ENCODE results near the gene PKDCC.
"Not testable (repeated sequence)": the region's sequence is repeated elsewhere in the genome, so short reads cannot be mapped to it uniquely, and the experiment has no call there.

The PKDCC gene

DNA sequence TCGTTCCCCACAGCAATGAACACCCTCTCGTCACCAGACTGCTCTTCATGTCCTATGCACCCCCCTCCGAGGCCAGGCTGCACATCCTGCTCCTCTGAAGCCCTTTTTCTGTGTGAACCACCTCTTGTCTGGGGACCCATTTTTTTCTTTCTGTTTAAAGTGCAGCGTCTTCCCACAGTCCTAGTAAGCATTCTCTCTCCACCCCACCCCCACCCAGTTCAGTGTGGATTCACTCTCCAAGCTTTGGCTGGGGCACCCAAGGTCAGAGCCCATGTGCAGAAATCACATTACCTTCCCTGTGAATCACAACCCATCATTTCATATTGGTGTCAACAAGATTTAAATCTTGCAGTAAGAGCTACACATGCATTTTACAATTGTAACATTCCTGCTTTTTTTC lies 26.4 kb upstream of the PKDCC start:
- Mint-ChIP-seq H3K9me3 (peaks cover 0 to 5% of the 10 kb centered on the region in 2 donors), H3K36me3 (no peaks in the 10 kb centered on the region), H3K27ac (no peak overlapping the region), H3K4me1 (no peaks in the 10 kb centered on the region), H3K27me3 (peaks cover 11 to 26% of the 10 kb centered on the region in 2 donors), H3K4me3 (no peak overlapping the region)
- DNase-seq (no peak), ATAC-seq (replicated peaks) (no peak)

DNA sequence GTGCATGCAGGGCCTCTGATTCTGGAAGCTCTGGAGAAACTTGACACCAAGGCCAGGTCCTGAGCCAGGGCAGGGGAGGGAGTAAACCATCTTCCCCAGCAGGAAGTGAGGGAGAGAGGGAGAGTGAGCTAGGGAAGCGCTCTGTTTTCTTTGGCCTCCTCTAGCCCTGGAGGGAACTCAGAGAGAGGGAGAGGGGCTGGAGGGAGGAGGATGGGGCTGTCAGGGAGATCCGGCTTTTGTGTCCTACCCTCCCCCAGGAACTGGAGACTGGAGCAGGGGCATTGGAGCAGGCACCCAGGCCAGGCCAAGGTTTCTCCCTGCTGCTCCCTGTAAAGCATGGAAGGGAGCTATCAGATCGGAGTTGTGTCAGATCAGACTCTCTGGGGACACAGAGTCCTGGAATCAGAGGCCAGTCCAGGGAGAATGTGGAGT lies 22.7 kb upstream of the PKDCC start:
- Mint-ChIP-seq H3K27ac (no peak overlapping the region), H3K4me1 (peaks cover 20 to 28% of the 10 kb centered on the region in 2 donors), H3K9me3 (peaks cover 0 to 5% of the 10 kb centered on the region in 2 donors), H3K27me3 (peaks cover 11 to 26% of the 10 kb centered on the region in 2 donors), H3K36me3 (no peaks in the 10 kb centered on the region), H3K4me3 (no peak overlapping the region)
- DNase-seq, result no peak
- no peak for ATAC-seq (replicated peaks)

DNA sequence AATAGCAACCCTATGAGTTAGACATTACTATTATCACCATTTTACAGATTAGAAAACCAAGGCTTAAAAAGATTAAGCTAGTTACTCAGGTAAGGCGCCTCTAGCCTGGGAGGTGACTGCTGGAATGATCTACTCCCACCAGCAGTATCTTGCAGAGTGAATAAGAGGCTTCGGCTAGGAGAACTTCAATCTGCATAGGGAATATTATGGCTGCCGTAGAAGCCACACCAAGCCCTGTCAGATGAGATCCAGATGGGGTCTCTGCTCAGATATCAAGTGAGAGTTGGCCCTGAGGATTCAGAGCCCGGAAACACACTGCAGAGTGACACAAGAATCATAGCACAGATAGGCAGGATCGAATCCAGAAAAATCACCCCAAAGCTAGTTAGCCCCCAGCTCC lies 21.5 kb upstream of the PKDCC start:
- no peak for DNase-seq

DNA sequence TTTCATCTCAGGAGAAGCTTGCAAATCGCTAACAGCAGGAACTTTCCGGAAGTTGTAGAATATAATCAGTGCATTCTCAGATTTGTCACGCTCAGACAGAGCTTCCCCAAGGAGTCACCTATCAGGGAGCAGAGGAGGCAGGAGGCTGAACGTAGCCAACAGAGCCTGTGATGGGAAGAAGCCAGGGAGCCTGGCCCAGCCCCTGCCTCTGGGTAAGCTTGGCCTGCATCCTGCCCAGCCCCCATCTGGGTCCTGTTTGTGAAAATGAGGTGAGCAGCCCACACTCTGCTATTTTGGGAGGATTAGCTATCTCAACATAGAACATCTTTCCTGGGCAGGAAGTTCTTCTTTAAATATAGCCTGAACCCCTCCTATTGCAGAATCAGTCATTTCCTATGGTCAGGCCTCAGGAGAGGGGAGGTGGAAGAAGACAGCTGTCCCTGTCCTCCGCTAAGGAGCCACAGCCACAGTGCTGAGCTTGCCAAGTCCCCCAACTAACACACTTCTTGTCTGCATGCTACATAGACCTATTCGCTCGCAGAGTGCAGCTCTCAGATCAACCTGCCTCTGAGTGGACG lies 19.2 kb upstream of the PKDCC start:
- H3K4me3 Mint-ChIP-seq, result peak overlapping the region in 1 of 2 donors; percentile 13
- DNase-seq (no peak), ATAC-seq (replicated peaks) (peak; percentile 37 to 53)
- H3K27me3 Mint-ChIP-seq, result peaks cover 14 to 15% of the 10 kb centered on the region in 2 donors
- no peaks in the 10 kb centered on the region for H3K9me3 Mint-ChIP-seq
- H3K36me3 Mint-ChIP-seq, result peaks cover 0 to 3% of the 10 kb centered on the region in 2 donors
- H3K27ac Mint-ChIP-seq, result peak overlapping the region; percentile 70
- H3K4me1 Mint-ChIP-seq, result peaks cover 39 to 50% of the 10 kb centered on the region in 2 donors

More for the DNA sequence above, 21.5 kb upstream of the PKDCC start:
- Mint-ChIP-seq H3K27me3 (peaks cover 11 to 26% of the 10 kb centered on the region in 2 donors), H3K4me1 (peaks cover 30 to 39% of the 10 kb centered on the region in 2 donors), H3K27ac (no peak overlapping the region), H3K4me3 (no peak overlapping the region), H3K36me3 (no peaks in the 10 kb centered on the region), H3K9me3 (peaks cover 0 to 5% of the 10 kb centered on the region in 2 donors)
- ATAC-seq (replicated peaks), result no peak

DNA sequence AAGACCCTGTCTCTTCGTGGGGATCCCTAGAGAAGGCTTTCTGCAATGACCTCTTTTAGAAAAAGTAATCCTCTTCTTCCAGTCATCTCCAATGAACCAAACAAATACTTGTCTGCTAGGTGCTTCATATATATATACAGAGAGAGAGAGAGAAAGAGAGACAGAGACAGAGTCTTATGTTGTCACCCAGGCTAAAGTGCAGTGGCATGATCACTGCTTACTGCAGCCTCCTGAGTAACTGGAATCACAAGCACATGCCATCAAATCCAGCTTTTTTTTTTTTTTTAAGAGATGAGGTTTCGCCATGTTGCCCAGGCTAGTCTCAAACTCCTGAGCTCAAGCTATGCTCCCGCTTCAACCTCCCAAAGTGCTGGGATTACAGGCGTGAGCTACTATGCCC lies 18.6 kb upstream of the PKDCC start:
- H3K4me1 Mint-ChIP-seq, result peaks cover 39 to 50% of the 10 kb centered on the region in 2 donors
- ATAC-seq (replicated peaks) (peak in 1 of 2 donors; percentile 15), DNase-seq (no peak)
- H3K9me3 Mint-ChIP-seq, result no peaks in the 10 kb centered on the region
- peaks cover 12 to 14% of the 10 kb centered on the region in 2 donors for H3K27me3 Mint-ChIP-seq
- H3K27ac Mint-ChIP-seq, result peak overlapping the region; percentile 70
- H3K36me3 Mint-ChIP-seq, result peaks cover 0 to 3% of the 10 kb centered on the region in 2 donors
- H3K4me3 Mint-ChIP-seq, result no peak overlapping the region

DNA sequence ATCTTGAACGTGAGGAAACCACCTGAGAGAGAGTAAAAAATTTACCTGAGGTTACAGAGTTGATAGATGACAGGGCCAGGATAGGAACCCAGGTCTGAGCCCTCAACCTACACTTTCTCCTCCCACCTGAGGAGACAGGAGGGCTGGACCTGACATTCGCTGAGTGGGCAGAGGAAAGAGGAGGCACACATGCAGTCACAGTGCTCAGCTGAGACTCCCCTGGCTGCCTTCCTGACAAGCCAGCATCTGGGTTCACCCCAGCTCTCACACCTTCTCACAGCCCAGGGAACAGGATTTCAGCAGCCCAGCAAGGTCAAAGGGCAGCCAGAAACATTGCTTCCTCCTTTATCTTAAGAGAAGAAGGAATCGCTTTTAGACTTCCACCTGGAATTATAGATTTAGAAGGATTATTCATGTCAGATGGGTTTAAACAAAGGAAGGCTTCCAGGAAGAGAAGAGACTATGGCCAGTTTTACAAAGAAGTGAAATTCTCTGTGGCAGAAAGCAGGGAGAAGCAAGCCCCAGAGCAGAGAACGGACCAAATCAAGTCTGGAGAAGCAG lies 18.1 kb upstream of the PKDCC start:
- Mint-ChIP-seq H3K4me3 (no peak overlapping the region), H3K9me3 (no peaks in the 10 kb centered on the region), H3K27ac (no peak overlapping the region), H3K27me3 (peaks cover 12 to 14% of the 10 kb centered on the region in 2 donors), H3K4me1 (peaks cover 39 to 50% of the 10 kb centered on the region in 2 donors), H3K36me3 (peaks cover 0 to 3% of the 10 kb centered on the region in 2 donors)
- DNase-seq, result no peak
- peak in 1 of 2 donors; percentile 32 for ATAC-seq (replicated peaks)

DNA sequence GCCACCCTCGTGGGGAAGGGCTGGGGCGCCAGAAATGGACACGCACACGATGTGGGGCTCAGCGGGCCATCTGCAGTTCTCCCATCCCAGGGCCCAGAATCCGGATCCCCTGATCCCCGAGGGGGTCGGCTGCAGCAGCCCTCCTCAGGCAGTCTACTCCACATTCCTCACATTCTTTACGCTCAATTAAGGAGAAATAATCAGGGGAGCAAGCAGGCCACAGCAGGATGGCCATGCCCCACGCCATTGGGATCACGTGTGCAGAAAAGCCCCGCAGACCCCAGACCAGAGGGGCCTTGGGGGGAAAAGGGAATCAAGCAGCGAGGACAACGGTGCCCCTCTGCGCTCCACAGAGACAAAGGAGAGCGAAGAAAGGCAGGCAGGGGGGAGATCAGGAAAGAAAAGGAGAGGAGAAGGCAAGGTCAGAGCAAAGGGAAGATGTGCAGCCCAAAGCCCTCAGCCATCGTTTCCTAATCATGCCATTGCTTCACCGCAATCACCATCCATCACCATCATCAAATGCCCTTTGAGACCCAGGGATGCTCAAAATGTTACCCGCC lies 17.5 kb upstream of the PKDCC start:
- no peak for ATAC-seq (replicated peaks)
- H3K4me3 Mint-ChIP-seq, result peak overlapping the region in 1 of 2 donors; percentile 3
- H3K4me1 Mint-ChIP-seq, result peaks cover 39 to 50% of the 10 kb centered on the region in 2 donors
- H3K9me3 Mint-ChIP-seq, result no peaks in the 10 kb centered on the region
- H3K36me3 Mint-ChIP-seq, result peaks cover 0 to 3% of the 10 kb centered on the region in 2 donors
- peaks cover 10 to 12% of the 10 kb centered on the region in 2 donors for H3K27me3 Mint-ChIP-seq
- DNase-seq, result no peak
- H3K27ac Mint-ChIP-seq, result no peak overlapping the region

DNA sequence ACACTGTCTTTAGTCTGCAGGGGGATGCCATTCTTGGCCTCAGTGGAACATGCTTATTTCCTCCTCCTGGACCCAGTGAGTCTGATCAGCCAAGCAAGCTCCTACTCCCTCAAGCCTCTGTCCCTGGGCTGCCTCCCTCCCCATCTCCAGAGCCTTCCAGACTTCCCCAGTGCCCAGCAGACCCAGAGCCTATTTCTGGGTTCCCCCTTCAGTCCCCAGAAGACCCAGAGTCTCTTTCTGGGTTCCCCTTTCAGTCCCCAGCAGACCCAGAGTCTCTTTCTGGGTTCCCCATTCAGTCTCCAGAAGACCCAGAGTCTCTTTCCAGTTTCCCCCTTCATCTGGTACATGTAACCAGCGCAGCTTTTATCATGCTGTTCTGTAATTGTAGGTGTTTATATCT lies 17.0 kb upstream of the PKDCC start:
- peak; percentile 50 to 59 for ATAC-seq (replicated peaks)
- no peak for DNase-seq
- Mint-ChIP-seq H3K9me3 (no peaks in the 10 kb centered on the region), H3K36me3 (peaks cover 0 to 3% of the 10 kb centered on the region in 2 donors), H3K27ac (no peak overlapping the region), H3K4me1 (peaks cover 39 to 50% of the 10 kb centered on the region in 2 donors), H3K4me3 (no peak overlapping the region), H3K27me3 (peaks cover 10 to 12% of the 10 kb centered on the region in 2 donors)

DNA sequence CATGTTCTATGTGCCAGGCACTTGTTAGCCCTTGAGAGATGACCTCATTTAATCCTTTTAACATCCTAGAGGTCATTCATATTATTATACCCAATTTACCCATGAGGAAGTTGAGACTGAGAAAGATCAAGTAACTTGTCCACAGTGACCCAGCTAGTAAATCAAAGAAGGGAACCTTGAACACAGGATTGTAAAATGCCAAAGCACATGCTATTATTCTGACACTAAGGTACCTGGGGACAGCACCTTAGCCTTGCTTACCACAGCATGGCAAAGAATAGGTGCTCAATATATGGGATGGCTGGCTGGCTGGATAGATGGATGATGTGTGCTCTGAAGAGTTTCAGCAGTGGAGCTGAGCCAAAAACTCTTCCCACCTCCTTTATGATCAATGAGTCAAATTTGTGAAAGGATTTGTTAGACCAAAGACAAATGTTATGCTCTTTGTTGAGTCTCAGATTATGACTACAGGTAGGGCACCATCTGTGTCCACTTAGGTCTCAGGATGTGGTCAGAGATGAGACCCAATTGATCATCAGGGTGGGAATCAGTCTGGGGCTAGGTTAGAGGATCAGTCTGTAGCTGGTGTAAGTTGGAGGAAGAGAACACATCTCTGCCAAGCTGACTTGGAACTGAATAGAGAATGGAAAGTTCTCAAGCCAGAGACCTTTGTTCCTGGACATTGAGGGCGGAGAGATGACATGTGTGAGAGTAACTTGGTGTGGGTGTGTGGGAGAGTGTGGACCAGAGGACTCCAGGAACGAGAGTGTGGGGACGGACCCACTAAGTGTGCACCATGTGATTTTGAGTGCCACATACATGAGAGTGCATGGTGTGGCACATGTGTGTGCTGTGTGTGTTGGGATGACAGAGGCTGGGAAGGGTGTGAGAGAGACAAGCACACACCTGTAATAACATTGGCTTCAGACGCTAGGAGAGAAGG lies 16.3 kb upstream of the PKDCC start:
- H3K9me3 Mint-ChIP-seq, result no peaks in the 10 kb centered on the region
- H3K27ac Mint-ChIP-seq, result peak overlapping the region; percentile 48
- DNase-seq (no peak), ATAC-seq (replicated peaks) (peak; percentile 52 to 53)
- H3K36me3 Mint-ChIP-seq, result peaks cover 0 to 3% of the 10 kb centered on the region in 2 donors
- H3K27me3 Mint-ChIP-seq, result peaks cover 10 to 12% of the 10 kb centered on the region in 2 donors
- no peak overlapping the region for H3K4me3 Mint-ChIP-seq
- peaks cover 39 to 50% of the 10 kb centered on the region in 2 donors for H3K4me1 Mint-ChIP-seq

DNA sequence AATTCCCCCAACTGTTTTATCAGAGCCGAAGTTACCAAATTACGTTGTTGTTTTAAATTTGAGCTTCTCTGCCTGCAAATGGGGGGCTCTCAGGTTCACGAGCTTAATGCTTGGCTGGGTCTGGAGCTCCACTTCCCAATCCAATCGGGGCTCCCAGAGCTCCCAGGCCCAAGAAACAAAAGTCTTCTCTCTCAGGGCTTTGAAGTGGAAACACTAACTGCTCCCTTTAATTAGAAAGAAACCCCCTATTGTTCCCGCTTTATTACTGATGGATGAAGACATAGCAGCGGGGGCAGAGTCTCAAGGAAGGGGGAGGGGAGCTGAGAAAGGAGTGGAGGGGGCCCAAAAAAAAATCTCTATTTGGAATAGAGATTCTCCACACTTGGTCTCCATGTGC lies 15.6 kb upstream of the PKDCC start:
- Mint-ChIP-seq H3K27me3 (peaks cover 10 to 12% of the 10 kb centered on the region in 2 donors), H3K4me1 (peaks cover 39 to 50% of the 10 kb centered on the region in 2 donors), H3K36me3 (peaks cover 0 to 3% of the 10 kb centered on the region in 2 donors), H3K4me3 (no peak overlapping the region), H3K27ac (no peak overlapping the region), H3K9me3 (no peaks in the 10 kb centered on the region)
- ATAC-seq (replicated peaks) (no peak), DNase-seq (no peak)

DNA sequence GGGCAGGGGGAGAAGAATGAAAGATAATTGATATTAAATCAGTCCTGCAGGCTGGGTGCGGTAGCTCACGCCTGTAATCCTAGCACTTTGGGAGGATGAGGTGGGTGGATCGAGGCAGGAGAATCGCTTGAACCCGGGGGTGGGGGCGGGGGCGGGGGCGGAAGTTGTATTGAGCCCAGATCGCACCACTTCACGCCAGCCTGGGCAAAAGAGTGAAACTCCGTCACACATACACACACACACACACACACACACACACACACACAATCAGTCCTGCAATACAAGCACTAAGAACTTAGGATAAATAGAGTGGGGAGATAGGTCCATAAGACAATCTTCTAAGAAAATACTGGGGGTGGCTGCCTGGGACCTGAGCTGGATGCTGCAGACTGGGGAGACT lies 15.1 kb upstream of the PKDCC start:
- H3K27me3 Mint-ChIP-seq, result peaks cover 10 to 12% of the 10 kb centered on the region in 2 donors
- no peak overlapping the region for H3K27ac Mint-ChIP-seq
- peaks cover 0 to 3% of the 10 kb centered on the region in 2 donors for H3K36me3 Mint-ChIP-seq
- H3K9me3 Mint-ChIP-seq, result no peaks in the 10 kb centered on the region
- peaks cover 38 to 46% of the 10 kb centered on the region in 2 donors for H3K4me1 Mint-ChIP-seq
- ATAC-seq (replicated peaks) (no peak), DNase-seq (no peak)
- no peak overlapping the region for H3K4me3 Mint-ChIP-seq

DNA sequence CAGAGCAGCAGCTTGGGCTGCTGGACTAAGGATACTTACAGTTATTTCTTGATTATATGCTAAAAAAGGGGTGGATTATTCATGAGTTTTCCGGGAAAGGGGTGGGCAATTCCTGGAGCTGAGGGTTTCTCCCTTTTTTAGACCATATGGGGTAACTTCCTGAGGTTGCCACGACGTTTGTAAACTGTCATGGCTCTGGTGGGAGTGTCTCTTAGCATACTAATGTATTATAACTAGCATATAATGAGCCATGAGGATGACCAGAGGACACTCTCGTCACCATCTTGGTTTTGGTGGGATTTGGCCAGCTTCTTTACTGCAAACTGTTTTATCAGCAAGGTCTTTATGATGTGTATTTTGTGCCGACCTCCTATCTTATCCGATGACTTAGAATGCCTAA lies 13.7 kb upstream of the PKDCC start:
- Mint-ChIP-seq H3K4me1 (peaks cover 25 to 32% of the 10 kb centered on the region in 2 donors), H3K27me3 (peaks cover 10 to 12% of the 10 kb centered on the region in 2 donors)
- not testable (repeated sequence) for ATAC-seq (replicated peaks); H3K36me3 Mint-ChIP-seq; DNase-seq; H3K9me3 Mint-ChIP-seq; H3K4me3 Mint-ChIP-seq; H3K27ac Mint-ChIP-seq

DNA sequence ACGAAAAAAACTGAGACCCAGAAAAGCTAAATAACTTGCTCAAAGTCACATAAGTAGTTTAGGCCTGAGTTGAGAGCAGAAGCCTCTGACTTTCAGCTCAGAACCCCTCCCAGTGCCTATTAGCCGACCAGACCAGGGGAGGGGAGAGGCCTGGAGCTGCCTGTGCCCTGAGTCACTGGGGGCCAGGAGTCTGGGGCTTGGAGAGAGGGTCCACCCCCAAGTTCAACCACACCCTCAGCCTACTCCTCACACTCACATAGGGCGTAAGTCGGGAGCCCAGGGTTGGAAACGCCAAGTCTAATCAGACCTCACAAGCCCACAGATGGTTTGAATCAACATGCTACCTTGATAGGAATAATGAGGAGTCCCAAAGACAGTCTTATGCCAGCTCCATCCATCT lies 12.6 kb upstream of the PKDCC start:
- peaks cover 12 to 13% of the 10 kb centered on the region in 2 donors for H3K27me3 Mint-ChIP-seq
- H3K36me3 Mint-ChIP-seq, result peaks cover 0 to 3% of the 10 kb centered on the region in 2 donors
- H3K9me3 Mint-ChIP-seq, result no peaks in the 10 kb centered on the region
- ATAC-seq (replicated peaks) (no peak), DNase-seq (no peak)
- no peak overlapping the region for H3K4me3 Mint-ChIP-seq
- H3K4me1 Mint-ChIP-seq, result peaks cover 18 to 21% of the 10 kb centered on the region in 2 donors
- no peak overlapping the region for H3K27ac Mint-ChIP-seq

DNA sequence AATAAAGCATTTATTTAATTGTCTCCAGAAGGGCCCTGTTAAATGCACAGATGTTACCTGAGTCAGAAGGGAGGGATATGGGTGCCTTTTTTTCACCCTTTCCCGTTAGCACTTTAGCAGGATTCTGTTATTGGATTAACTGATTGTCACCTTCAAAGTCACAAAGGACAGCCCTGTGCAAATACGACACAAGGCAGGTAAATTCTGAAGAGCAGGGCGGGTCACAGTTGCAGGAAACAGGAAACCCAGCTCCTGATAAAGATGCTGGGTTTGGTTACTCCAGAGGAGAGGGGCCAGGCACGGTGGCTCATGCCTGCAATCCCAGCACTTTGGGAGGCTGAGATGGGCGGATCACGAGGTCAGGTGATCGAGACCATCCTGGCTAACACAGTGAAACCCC lies 11.4 kb upstream of the PKDCC start:
- Mint-ChIP-seq H3K27ac (no peak overlapping the region), H3K27me3 (peaks cover 13 to 15% of the 10 kb centered on the region in 2 donors), H3K4me3 (no peak overlapping the region), H3K4me1 (peaks cover 8 to 9% of the 10 kb centered on the region in 2 donors), H3K9me3 (no peaks in the 10 kb centered on the region), H3K36me3 (peaks cover 0 to 3% of the 10 kb centered on the region in 2 donors)
- no peak for DNase-seq
- no peak for ATAC-seq (replicated peaks)

Data from stimulated activated naive B cell treated with anti-CD40 and anti-IgM and Interleukin-4, amounts not matched to agents 10 μg/mL and 1 μg/mL and 100 μg/mL, for 72 hours (primary cell).